Measurements from ENCODE around the gene MARF1. TPM values are rescaled to one million over a fixed set of nuclear protein-coding genes. Genes with fewer than 3 reads are reported as not detected.
A peak's percentile ranks its signal among the peaks of the same experiment; 100 is the strongest.

The MARF1 gene
- total RNA-seq, 1 experiment from 2014 or later, result 59.4 TPM

- no peaks in the 10 kb centered on the region; a peak in 1 of 4 replicates for H3K36me3 ChIP-seq (ENCODE audit: control insufficient read depth in 1 of 2, insufficient read depth in 2 of 2, low read length in 2 of 2)
- TF ChIP-seq EZH2 (IDR thresholded peaks at IDR 0.05) (no peak), TCF7L2 (IDR thresholded peaks at IDR 0.05; ENCODE audit: borderline replicate concordance, extremely low read depth, insufficient read depth, insufficient read length) (no peak), CEBPB (IDR thresholded peaks at IDR 0.05; ENCODE audit: low read depth) (no peak), CBX3 (IDR thresholded peaks at IDR 0.05; ENCODE audit: low read depth) (no peak), ZNF274 (IDR thresholded peaks at IDR 0.05; ENCODE audit: low read depth, low read length) (no peak), ELF1 (IDR thresholded peaks at IDR 0.05; ENCODE audit: borderline replicate concordance, low read depth) (no peak), YY1 (IDR thresholded peaks at IDR 0.05; ENCODE audit: extremely low read depth, insufficient replicate concordance, low read depth, low read length) (no peak), SIN3A (IDR thresholded peaks at IDR 0.05; ENCODE audit: low read depth) (no peak), JUND (IDR thresholded peaks at IDR 0.05) (no peak), REST (IDR thresholded peaks at IDR 0.05; ENCODE audit: low read depth) (no peak), EGR1 (IDR thresholded peaks at IDR 0.05; ENCODE audit: low read depth) (no peak), POLR2AphosphoS5 (IDR thresholded peaks at IDR 0.05; ENCODE audit: low read depth, low read length) (no peak)
- TF ChIP-seq, protein P1, sequence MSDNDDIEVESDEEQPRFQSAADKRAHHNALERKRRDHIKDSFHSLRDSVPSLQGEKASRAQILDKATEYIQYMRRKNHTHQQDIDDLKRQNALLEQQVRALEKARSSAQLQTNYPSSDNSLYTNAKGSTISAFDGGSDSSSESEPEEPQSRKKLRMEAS (IDR thresholded peaks at IDR 0.05), result no peak
- TF ChIP-seq, protein P2, sequence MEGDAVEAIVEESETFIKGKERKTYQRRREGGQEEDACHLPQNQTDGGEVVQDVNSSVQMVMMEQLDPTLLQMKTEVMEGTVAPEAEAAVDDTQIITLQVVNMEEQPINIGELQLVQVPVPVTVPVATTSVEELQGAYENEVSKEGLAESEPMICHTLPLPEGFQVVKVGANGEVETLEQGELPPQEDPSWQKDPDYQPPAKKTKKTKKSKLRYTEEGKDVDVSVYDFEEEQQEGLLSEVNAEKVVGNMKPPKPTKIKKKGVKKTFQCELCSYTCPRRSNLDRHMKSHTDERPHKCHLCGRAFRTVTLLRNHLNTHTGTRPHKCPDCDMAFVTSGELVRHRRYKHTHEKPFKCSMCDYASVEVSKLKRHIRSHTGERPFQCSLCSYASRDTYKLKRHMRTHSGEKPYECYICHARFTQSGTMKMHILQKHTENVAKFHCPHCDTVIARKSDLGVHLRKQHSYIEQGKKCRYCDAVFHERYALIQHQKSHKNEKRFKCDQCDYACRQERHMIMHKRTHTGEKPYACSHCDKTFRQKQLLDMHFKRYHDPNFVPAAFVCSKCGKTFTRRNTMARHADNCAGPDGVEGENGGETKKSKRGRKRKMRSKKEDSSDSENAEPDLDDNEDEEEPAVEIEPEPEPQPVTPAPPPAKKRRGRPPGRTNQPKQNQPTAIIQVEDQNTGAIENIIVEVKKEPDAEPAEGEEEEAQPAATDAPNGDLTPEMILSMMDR (IDR thresholded peaks at IDR 0.05 in 2 of 3, conservative IDR thresholded peaks at IDR 0.05 in 1 of 3; ENCODE audit: borderline replicate concordance in 1 of 3, insufficient read depth in 1 of 3, low read depth in 2 of 3, low read length in 2 of 3), result no peak
- TF ChIP-seq, protein P3, sequence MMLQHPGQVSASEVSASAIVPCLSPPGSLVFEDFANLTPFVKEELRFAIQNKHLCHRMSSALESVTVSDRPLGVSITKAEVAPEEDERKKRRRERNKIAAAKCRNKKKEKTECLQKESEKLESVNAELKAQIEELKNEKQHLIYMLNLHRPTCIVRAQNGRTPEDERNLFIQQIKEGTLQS (IDR thresholded peaks at IDR 0.05), result no peak
- no peak for ATAC-seq
- H3K4me1 ChIP-seq (ENCODE audit: control insufficient read depth in 1 of 2, insufficient read depth in 2 of 2, low read length in 2 of 2), result peaks cover 27 to 53% of the 10 kb centered on the region in 2 experiments
- no peak for DNase-seq (ENCODE audit: low read depth, low spot score)
- H4K20me1 ChIP-seq (ENCODE audit: insufficient read depth), result no peaks in the 10 kb centered on the region
- no peaks in the 10 kb centered on the region for H3K27me3 ChIP-seq (ENCODE audit: insufficient read depth, low read length)
- H3K79me2 ChIP-seq (ENCODE audit: insufficient read depth, low read length), result no peaks in the 10 kb centered on the region
- POLR2A ChIA-PET, result no interaction called here
- no TSS peak for BruUV-seq (replicated peaks)
- no peak overlapping the region for H3K4me2 ChIP-seq (ENCODE audit: low read length)
- H3K9me2 ChIP-seq (ENCODE audit: insufficient read depth), result no peaks in the 10 kb centered on the region
- H3K9me3 ChIP-seq (ENCODE audit: control insufficient read depth in 1 of 2, insufficient read depth in 1 of 2, low read depth in 1 of 2, low read length in 2 of 2), result no peaks in the 10 kb centered on the region
- intact Hi-C loops (cut with micrococcal nuclease), result no loop called here
- H3K9ac ChIP-seq (ENCODE audit: low read length), result no peak overlapping the region
- H3K27ac ChIP-seq (ENCODE audit: low read depth, low read length), result peak overlapping the region; percentile 4; the same call in 1 of the 2 replicates
- CTCF ChIA-PET, result no interaction called here
- no peak overlapping the region for H3K4me3 ChIP-seq (replicated peaks in 1 of 2; ENCODE audit: low read depth in 1 of 2, low read length in 2 of 2)
- RAD21 ChIA-PET (ENCODE audit: low non-redundant PET in 1 of 2, low total read pairs in 2 of 2, uncharacterized antibody in 2 of 2, unreplicated experiment in 2 of 2), result no interaction called here
- no peak overlapping the region for H2AFZ ChIP-seq (ENCODE audit: low read depth, low read length, poor library complexity, severe bottlenecking)
These were observed 56.2 kb downstream of the MARF1 start for GRCh38 chr16:15586716-15587115.

All from HCT116 (cell line).